Osteoblast (primary cell): ENCODE data around the gene PAK4. TPM values are rescaled to one million over a fixed set of nuclear protein-coding genes. Genes with fewer than 3 reads are reported as not detected.

Experiments used
- DNase-seq: peaks from one replicate; pipeline ENCODE4 v3.0.0; 2011; ENCODE audit warnings: low spot score, mixed read lengths; ENCODE audit not compliant: insufficient read length; ENCODE audit errors: missing footprints
- H2AFZ ChIP-seq: 2 replicates; pipeline ENCODE4 v1.6.0; 2011; ENCODE audit warnings: mild to moderate bottlenecking, low read length
- H3K27ac ChIP-seq: 2 replicates; pipeline ENCODE4 v1.5.1; 2011; ENCODE audit warnings: mild to moderate bottlenecking, low read depth, low read length, moderate library complexity
- H3K27me3 ChIP-seq: 2 replicates; pipeline ENCODE4 v1.6.0; 2012; ENCODE audit warnings: mild to moderate bottlenecking, control low read depth, inconsistent platforms, low read length, moderate library complexity; ENCODE audit not compliant: insufficient read depth
- H3K36me3 ChIP-seq: 2 replicates; pipeline ENCODE4 v1.5.1; 2011; ENCODE audit warnings: mild to moderate bottlenecking, low read length, control low read depth, moderate library complexity; ENCODE audit not compliant: insufficient read depth
- H3K4me1 ChIP-seq: 2 replicates; pipeline ENCODE4 v1.5.1; 2011; ENCODE audit warnings: mild to moderate bottlenecking, low read length, control low read depth, moderate library complexity; ENCODE audit not compliant: insufficient read depth
- H3K4me2 ChIP-seq: 2 replicates; pipeline ENCODE4 v1.6.0; 2011; ENCODE audit warnings: mild to moderate bottlenecking, low read length; ENCODE audit not compliant: insufficient read depth
- H3K4me3 ChIP-seq: fragments of 200-600 bp; sonication (generic); 3 replicates; pipeline ENCODE4 v1.5.1; 2012; ENCODE audit warnings: mild to moderate bottlenecking, low read length, inconsistent platforms; ENCODE audit not compliant: insufficient read depth
- H3K79me2 ChIP-seq: 2 replicates; pipeline ENCODE4 v1.6.0; 2012; ENCODE audit warnings: mild to moderate bottlenecking, low read length, control low read depth, inconsistent platforms; ENCODE audit not compliant: insufficient read depth
- H3K9me3 ChIP-seq: 2 replicates; pipeline ENCODE4 v1.5.1; 2011; ENCODE audit warnings: low read depth, low read length, control low read depth
- H4K20me1 ChIP-seq: 2 replicates; pipeline ENCODE4 v1.6.0; 2012; ENCODE audit warnings: mild to moderate bottlenecking, low read length, control low read depth; ENCODE audit not compliant: insufficient read depth
- total RNA-seq: library from RNA; depleted of rRNA; stranded (reverse); fragments of >200 nt; gene quantifications from 2 replicates; pipeline ENCODE4 v1.2.3, GENCODE V29; 2012
- TF ChIP-seq, protein P1 (sequence below): IDR thresholded peaks from 2 replicates; pipeline ENCODE4 v1.5.1; 2011; ENCODE audit warnings: mild to moderate bottlenecking, low read depth, low read length, moderate library complexity; ENCODE audit errors: extremely low read depth

The PAK4 gene
- total RNA-seq, 1 donor, result 9.4 TPM

DNA sequence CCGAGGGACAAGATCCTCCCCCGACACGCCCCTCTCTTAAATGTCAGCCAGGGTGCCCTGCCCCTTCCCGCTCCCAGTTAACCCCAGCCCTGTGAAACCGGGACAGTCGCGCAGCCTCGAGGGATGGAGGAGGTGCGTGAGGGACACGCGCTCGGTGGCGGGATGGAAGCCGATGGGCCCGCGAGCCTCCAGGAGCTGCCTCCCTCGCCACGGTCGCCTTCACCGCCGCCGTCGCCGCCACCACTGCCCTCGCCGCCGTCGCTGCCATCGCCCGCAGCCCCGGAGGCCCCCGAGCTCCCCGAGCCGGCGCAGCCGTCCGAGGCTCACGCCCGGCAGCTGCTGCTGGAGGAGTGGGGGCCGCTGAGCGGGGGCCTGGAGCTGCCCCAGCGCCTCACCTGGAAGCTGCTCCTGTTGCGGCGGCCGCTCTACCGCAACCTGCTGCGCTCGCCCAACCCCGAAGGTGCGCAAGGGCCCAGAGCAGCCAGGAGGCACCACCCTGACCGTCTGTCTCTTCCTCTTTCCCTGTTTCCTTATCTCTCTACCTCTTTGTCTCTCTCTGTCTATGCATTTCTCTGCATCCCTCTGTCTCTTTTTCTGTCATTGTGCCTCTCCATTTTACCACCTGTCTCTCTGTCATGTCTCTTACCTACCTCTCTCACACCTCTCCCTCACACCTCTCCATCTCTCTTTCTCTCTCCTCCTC is 71.4 kb downstream of the PAK4 start, which contains the start of gene NCCRP1:
TSS of gene NCCRP1 (plus strand) at position 105 of the 703 bp plus-strand sequence. CDS start at position 124, 19 bp downstream.
- peak; percentile 77 for DNase-seq
- H4K20me1 ChIP-seq, result no peaks in the 10 kb centered on the region
- no peak within 1 kb of the TSS for H3K4me2 ChIP-seq
- H3K27me3 ChIP-seq, result peaks cover 41% of the 10 kb centered on the region
- H3K9me3 ChIP-seq, result no peaks in the 10 kb centered on the region
- no peak within 1 kb of the TSS for H2AFZ ChIP-seq
- H3K4me3 ChIP-seq, result no peak within 1 kb of the TSS
- no peaks in the 10 kb centered on the region for H3K36me3 ChIP-seq
- no peaks in the 10 kb centered on the region for H3K79me2 ChIP-seq
- H3K4me1 ChIP-seq, result no peaks in the 10 kb centered on the region
- H3K27ac ChIP-seq, result no peak within 1 kb of the TSS
- TF ChIP-seq, protein P1, sequence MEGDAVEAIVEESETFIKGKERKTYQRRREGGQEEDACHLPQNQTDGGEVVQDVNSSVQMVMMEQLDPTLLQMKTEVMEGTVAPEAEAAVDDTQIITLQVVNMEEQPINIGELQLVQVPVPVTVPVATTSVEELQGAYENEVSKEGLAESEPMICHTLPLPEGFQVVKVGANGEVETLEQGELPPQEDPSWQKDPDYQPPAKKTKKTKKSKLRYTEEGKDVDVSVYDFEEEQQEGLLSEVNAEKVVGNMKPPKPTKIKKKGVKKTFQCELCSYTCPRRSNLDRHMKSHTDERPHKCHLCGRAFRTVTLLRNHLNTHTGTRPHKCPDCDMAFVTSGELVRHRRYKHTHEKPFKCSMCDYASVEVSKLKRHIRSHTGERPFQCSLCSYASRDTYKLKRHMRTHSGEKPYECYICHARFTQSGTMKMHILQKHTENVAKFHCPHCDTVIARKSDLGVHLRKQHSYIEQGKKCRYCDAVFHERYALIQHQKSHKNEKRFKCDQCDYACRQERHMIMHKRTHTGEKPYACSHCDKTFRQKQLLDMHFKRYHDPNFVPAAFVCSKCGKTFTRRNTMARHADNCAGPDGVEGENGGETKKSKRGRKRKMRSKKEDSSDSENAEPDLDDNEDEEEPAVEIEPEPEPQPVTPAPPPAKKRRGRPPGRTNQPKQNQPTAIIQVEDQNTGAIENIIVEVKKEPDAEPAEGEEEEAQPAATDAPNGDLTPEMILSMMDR, result no peak

DNA sequence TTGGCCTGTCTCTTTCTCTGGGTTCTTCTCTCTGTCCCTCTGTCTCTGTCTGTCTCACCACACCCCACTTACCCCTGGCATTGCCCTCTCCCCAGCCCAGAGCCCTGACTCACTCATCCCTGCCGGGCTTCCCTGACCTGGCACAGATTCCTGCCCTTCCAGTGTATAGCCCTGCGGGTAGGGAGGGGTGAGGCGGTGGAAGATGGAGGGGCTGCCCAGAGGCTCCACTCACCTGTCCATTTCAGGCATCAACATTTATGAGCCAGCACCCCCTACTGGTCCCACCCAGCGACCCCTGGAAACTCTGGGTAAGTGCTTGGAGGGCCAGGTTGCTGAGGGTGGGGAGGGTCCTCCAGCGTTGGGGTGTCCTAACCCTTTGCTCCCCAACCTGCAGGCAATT is 72.2 kb downstream of the PAK4 start:
- Histone ChIP-seq H3K9me3 (no peaks in the 10 kb centered on the region), H3K27me3 (peaks cover 46% of the 10 kb centered on the region)

DNA sequence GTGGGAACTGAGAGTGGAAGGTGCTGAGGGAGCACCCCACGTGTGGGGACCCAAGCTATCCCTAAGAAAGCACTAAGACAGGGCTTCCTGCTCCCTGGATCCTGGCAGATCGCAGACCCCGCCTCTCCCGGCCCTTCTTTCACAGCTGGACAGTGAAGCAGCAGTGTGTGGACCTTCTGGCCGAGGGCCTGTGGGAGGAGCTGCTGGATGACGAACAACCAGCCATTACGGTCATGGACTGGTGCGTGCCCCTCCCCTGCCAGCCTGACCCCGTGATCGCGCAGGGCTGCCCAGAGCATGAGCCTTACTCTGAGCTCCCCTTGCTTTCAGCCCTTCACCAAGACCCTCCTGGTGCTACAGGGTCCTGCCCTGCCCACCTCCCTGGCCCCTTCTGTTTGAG is 73.4 kb downstream of the PAK4 start:
- Histone ChIP-seq H3K36me3 (no peaks in the 10 kb centered on the region), H3K27ac (no peak overlapping the region), H2AFZ (peak overlapping the region; percentile 92), H3K27me3 (peaks cover 55% of the 10 kb centered on the region), H3K4me3 (peak overlapping the region; percentile 47), H3K4me2 (peak overlapping the region; percentile 70), H4K20me1 (no peaks in the 10 kb centered on the region), H3K4me1 (no peaks in the 10 kb centered on the region), H3K9me3 (no peaks in the 10 kb centered on the region), H3K79me2 (no peaks in the 10 kb centered on the region)
- DNase-seq, result peak; percentile 98
- TF ChIP-seq, protein P1, result no peak

More for the DNA sequence above, 72.2 kb downstream of the PAK4 start:
- Histone ChIP-seq H3K4me3 (no peak overlapping the region), H3K4me1 (no peaks in the 10 kb centered on the region), H3K27ac (no peak overlapping the region), H3K79me2 (no peaks in the 10 kb centered on the region), H3K4me2 (no peak overlapping the region), H3K36me3 (no peaks in the 10 kb centered on the region), H4K20me1 (no peaks in the 10 kb centered on the region), H2AFZ (no peak overlapping the region)
- DNase-seq, result peak; percentile 36
- TF ChIP-seq, protein P1, result no peak

DNA sequence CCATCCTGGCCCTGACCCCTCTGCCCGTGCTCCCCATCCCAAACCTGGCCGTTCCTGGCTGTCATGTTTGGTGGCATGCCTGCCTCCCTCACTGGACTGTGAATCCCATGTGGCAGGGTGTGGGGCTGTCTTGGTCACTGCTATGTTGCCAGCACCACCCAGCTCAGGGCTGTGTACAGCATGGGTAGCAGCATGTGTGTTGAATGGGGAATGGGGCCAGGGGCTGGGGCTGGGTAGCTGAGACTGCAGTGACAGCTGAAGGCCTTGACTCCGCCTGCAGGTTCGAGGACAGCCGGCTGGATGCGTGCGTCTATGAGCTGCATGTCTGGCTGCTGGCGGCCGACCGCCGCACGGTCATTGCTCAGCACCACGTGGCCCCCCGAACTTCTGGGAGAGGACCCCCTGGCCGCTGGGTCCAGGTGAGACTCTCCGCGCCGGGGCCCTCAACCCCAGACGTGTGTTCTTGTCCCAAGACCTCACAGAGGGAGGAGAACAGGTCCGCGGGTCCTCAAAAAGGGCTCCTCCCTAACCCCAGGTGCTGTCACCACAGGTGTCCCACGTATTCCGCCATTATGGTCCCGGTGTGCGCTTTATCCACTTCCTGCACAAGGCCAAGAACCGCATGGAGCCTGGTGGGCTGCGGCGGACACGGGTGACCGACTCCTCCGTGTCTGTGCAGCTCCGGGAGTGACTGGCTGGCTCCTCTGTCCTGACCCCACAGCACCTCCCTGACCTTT is 74.6 kb downstream of the PAK4 start:
- peak; percentile 59 for DNase-seq
- H2AFZ ChIP-seq, result no peak overlapping the region
- no peaks in the 10 kb centered on the region for H3K4me1 ChIP-seq
- no peaks in the 10 kb centered on the region for H3K79me2 ChIP-seq
- H3K27ac ChIP-seq, result no peak overlapping the region
- H3K4me3 ChIP-seq, result no peak overlapping the region
- H3K4me2 ChIP-seq, result no peak overlapping the region
- H3K9me3 ChIP-seq, result no peaks in the 10 kb centered on the region
- TF ChIP-seq, protein P1, result no peak
- H3K36me3 ChIP-seq, result no peaks in the 10 kb centered on the region
- H4K20me1 ChIP-seq, result no peaks in the 10 kb centered on the region
- H3K27me3 ChIP-seq, result peaks cover 58% of the 10 kb centered on the region
